HCT116 (cell line): Measurements from ENCODE around the gene ING4. TPM values are rescaled to one million over a fixed set of nuclear protein-coding genes. Genes with fewer than 3 reads are reported as not detected.

Experiments used
- ATAC-seq: fragments of 200-7000 bp; cut with Tn5 transposase; 2 replicates; pipeline ENCODE4 v1.9.1; 2020; ENCODE audit warnings: mild to moderate bottlenecking, moderate library complexity
- BruUV-seq: library from RNA; stranded (reverse); fragments of 400-500 nt; replicated peaks from 2 replicates; lab custom pipeline; 2021; lab: Mats Ljungman, UMichigan
- CTCF ChIA-PET: fragments of 300-600 bp; sonication (Branson Sonifier 250); formaldehyde crosslinking; loops from one replicate; lab custom pipeline; 2021; ENCODE audit warnings: antibody characterized with exemption; lab: Charles Lee
- POLR2A ChIA-PET: fragments of 300-600, 350-600 bp; sonication (Branson Sonifier 250); formaldehyde crosslinking; loops from one replicate; lab custom pipeline; 2021; ENCODE audit warnings: antibody characterized with exemption; lab: Charles Lee
- RAD21 ChIA-PET, 2 experiments: fragments of 300-600 bp; sonication (Branson Sonifier 250); formaldehyde crosslinking; loops; one replicate each; lab custom pipeline; 2023; ENCODE audit warnings: low total read pairs in 2 of 2; ENCODE audit not compliant: uncharacterized antibody in 2 of 2, unreplicated experiment in 2 of 2, low non-redundant PET in 1 of 2; lab: Charles Lee
- DNase-seq: peaks from one replicate; pipeline ENCODE4 v3.0.0-alpha.2; 2010; ENCODE audit warnings: low read depth, low spot score
- H2AFZ ChIP-seq: fragments of 200-600 bp; shearing (Covaris generic), sonication (generic); 2 replicates; pipeline ENCODE4 v1.6.1; 2017; ENCODE audit warnings: low read depth, mixed run types, mixed read lengths, antibody characterized with exemption, low read length; ENCODE audit not compliant: poor library complexity, severe bottlenecking
- H3K27ac ChIP-seq: 2 replicates; pipeline ENCODE4 v1.5.1; 2012; ENCODE audit warnings: low read depth, low read length
- H3K27me3 ChIP-seq: fragments of 200-600 bp; sonication (generic); 2 replicates; pipeline ENCODE4 v1.6.1; 2016; ENCODE audit warnings: mixed run types, low read length, mixed read lengths; ENCODE audit not compliant: insufficient read depth
- H3K36me3 ChIP-seq, 2 experiments: fragments of 200-500 bp in 1 of 2; fragments of 200-600 bp in 1 of 2; sonication (Bioruptor generic) in 1 of 2; sonication (generic) in 1 of 2; 2 replicates each; pipeline versions ENCODE4 v1.5.1 to v1.6.1; 2014 to 2016; ENCODE audit warnings: low read length in 2 of 2, inconsistent platforms in 1 of 2, mixed read lengths in 1 of 2, mixed run types in 1 of 2; ENCODE audit not compliant: insufficient read depth in 2 of 2, control insufficient read depth in 1 of 2
- H3K4me1 ChIP-seq, 2 experiments: fragments of 200-600 bp in 1 of 2; sonication (generic) in 1 of 2; 2 replicates each; pipeline versions ENCODE4 v1.5.1 to v1.6.1; 2012 to 2017; ENCODE audit warnings: low read length in 2 of 2, inconsistent platforms in 1 of 2, mild to moderate bottlenecking in 1 of 2, mixed read lengths in 1 of 2, mixed run types in 1 of 2, moderate library complexity in 1 of 2; ENCODE audit not compliant: insufficient read depth in 2 of 2, control insufficient read depth in 1 of 2
- H3K4me2 ChIP-seq: fragments of 200-600 bp; sonication (generic); 2 replicates; pipeline ENCODE4 v1.6.1; 2017; ENCODE audit warnings: mixed run types, low read length, mixed read lengths
- H3K4me3 ChIP-seq, 2 experiments: fragments of 200-600 bp in 1 of 2; sonication (generic) in 1 of 2; replicated peaks in 1 of 2; 2 replicates each; pipeline ENCODE4 v1.5.1; 2011 to 2016; ENCODE audit warnings: low read length in 2 of 2, control low read depth in 1 of 2, low read depth in 1 of 2, mild to moderate bottlenecking in 1 of 2, mixed read lengths in 1 of 2, mixed run types in 1 of 2
- H3K79me2 ChIP-seq: fragments of 200-600 bp; sonication (generic); 2 replicates; pipeline ENCODE4 v1.6.1; 2017; ENCODE audit warnings: mild to moderate bottlenecking, mixed run types, low read length, moderate library complexity, mixed read lengths; ENCODE audit not compliant: insufficient read depth
- H3K9ac ChIP-seq: fragments of 200-600 bp; sonication (generic); 2 replicates; pipeline ENCODE4 v1.6.1; 2016; ENCODE audit warnings: low read length, mixed read lengths
- H3K9me2 ChIP-seq: fragments of 200-600 bp; sonication (generic), shearing (Covaris generic); 2 replicates; pipeline ENCODE4 v1.6.1; 2017; ENCODE audit warnings: mixed run types, mild to moderate bottlenecking, moderate library complexity; ENCODE audit not compliant: insufficient read depth
- H3K9me3 ChIP-seq, 2 experiments: fragments of 200-500 bp in 1 of 2; fragments of 200-600 bp in 1 of 2; sonication (Bioruptor generic) in 1 of 2; sonication (generic) in 1 of 2; 2 replicates each; pipeline ENCODE4 v1.6.1; 2014 to 2017; ENCODE audit warnings: low read length in 2 of 2, mixed read lengths in 2 of 2, inconsistent platforms in 1 of 2, low read depth in 1 of 2, mild to moderate bottlenecking in 1 of 2, mixed run types in 1 of 2, moderate library complexity in 1 of 2; ENCODE audit not compliant: control insufficient read depth in 1 of 2, insufficient read depth in 1 of 2
- H4K20me1 ChIP-seq: fragments of 200-600 bp; sonication (generic), shearing (Covaris generic); 2 replicates; pipeline ENCODE4 v1.6.1; 2017; ENCODE audit warnings: mixed run types, mild to moderate bottlenecking, moderate library complexity; ENCODE audit not compliant: insufficient read depth
- CBX3 ChIP-seq: IDR thresholded peaks from 2 replicates; pipeline ENCODE4 v1.6.1; 2012; ENCODE audit warnings: low read depth
- CEBPB ChIP-seq: IDR thresholded peaks from 2 replicates; pipeline ENCODE4 v1.6.1; 2012; ENCODE audit warnings: low read depth
- EGR1 ChIP-seq: IDR thresholded peaks from 2 replicates; pipeline ENCODE4 v1.6.1; 2012; ENCODE audit warnings: low read depth
- ELF1 ChIP-seq: IDR thresholded peaks from 2 replicates; pipeline ENCODE4 v1.6.1; 2012; ENCODE audit warnings: low read depth, borderline replicate concordance
- EZH2 ChIP-seq: fragments of 200-600 bp; sonication (generic); IDR thresholded peaks from 2 replicates; pipeline ENCODE4 v1.6.1; 2017; ENCODE audit warnings: antibody characterized with exemption, mixed run types
- FOSL1 ChIP-seq: IDR thresholded peaks from 2 replicates; pipeline ENCODE4 v1.6.1; 2012; ENCODE audit warnings: low read depth
- JUND ChIP-seq: IDR thresholded peaks from 2 replicates; pipeline ENCODE4 v1.6.1; 2012
- POLR2A ChIP-seq: IDR thresholded peaks from 2 replicates; pipeline ENCODE4 v1.7.0; 2011; ENCODE audit warnings: borderline replicate concordance; ENCODE audit not compliant: insufficient read depth, insufficient read length; ENCODE audit errors: extremely low read depth
- POLR2AphosphoS5 ChIP-seq: IDR thresholded peaks from 2 replicates; pipeline ENCODE4 v1.6.1; 2011; ENCODE audit warnings: mild to moderate bottlenecking, low read depth, low read length, moderate library complexity
- SP1 ChIP-seq: IDR thresholded peaks from 2 replicates; pipeline ENCODE4 v1.6.1; 2012; ENCODE audit warnings: low read depth
- SRF ChIP-seq: IDR thresholded peaks from 2 replicates; pipeline ENCODE4 v1.6.1; 2012; ENCODE audit warnings: low read depth
- YY1 ChIP-seq: IDR thresholded peaks from 2 replicates; pipeline ENCODE4 v1.6.1; 2011; ENCODE audit warnings: low read length, low read depth, moderate library complexity, mild to moderate bottlenecking; ENCODE audit not compliant: insufficient replicate concordance; ENCODE audit errors: extremely low read depth
- ZFX ChIP-seq: fragments of 450-650 bp; IDR thresholded peaks from 2 replicates; pipeline ENCODE4 v1.6.1; 2017
- ZNF274 ChIP-seq: fragments of 200-500 bp; sonication (Bioruptor generic); IDR thresholded peaks from 2 replicates; pipeline ENCODE4 v1.6.1; 2014; ENCODE audit warnings: mild to moderate bottlenecking, low read depth, low read length, inconsistent platforms
- intact Hi-C: fragments of 100-400 bp; cut with micrococcal nuclease; formaldehyde crosslinking; loops from 2 replicates; pipeline ENCODE4 v1.10.0; 2022
- total RNA-seq: library from RNA; stranded (reverse); gene quantifications from one replicate; pipeline ENCODE4 v1.2.1, GENCODE V29; 2021; ENCODE audit not compliant: unreplicated experiment
- TF ChIP-seq, protein P1 (sequence below), 3 experiments: fragments of 200-600 bp in 1 of 3; sonication (generic) in 1 of 3; IDR thresholded peaks in 2 of 3; conservative IDR thresholded peaks in 1 of 3; 2 replicates each; pipeline ENCODE4 v1.5.1; 2012 to 2017; ENCODE audit warnings: low read depth in 2 of 3, low read length in 2 of 3, antibody characterized with exemption in 1 of 3, borderline replicate concordance in 1 of 3, control low read depth in 1 of 3, mild to moderate bottlenecking in 1 of 3, mixed read lengths in 1 of 3, mixed run types in 1 of 3, moderate library complexity in 1 of 3; ENCODE audit not compliant: insufficient read depth in 1 of 3
- TF ChIP-seq, protein P2 (sequence below): IDR thresholded peaks from 2 replicates; pipeline ENCODE4 v1.6.1; 2012

The ING4 gene
- total RNA-seq, 1 experiment from 2014 or later = 17.9 TPM

GRCh38 chr12:6653342-6653741 lies 9.6 kb downstream of the ING4 start:
- DNase-seq (no peak), ATAC-seq (no peak)
- H3K79me2 ChIP-seq = no peaks in the 10 kb centered on the region
- H3K27me3 ChIP-seq = no peaks in the 10 kb centered on the region
- H3K9ac ChIP-seq = no peak overlapping the region
- no peaks in the 10 kb centered on the region for H4K20me1 ChIP-seq
- H3K36me3 ChIP-seq = peaks cover 9 to 10% of the 10 kb centered on the region in 2 experiments; a peak in 2 of 4 replicates
- no peak overlapping the region for H3K27ac ChIP-seq
- H3K4me1 ChIP-seq = no peaks in the 10 kb centered on the region
- no peaks in the 10 kb centered on the region for H3K9me2 ChIP-seq
- no peak overlapping the region for H3K4me3 ChIP-seq
- H3K9me3 ChIP-seq = no peaks in the 10 kb centered on the region
- no peak overlapping the region for H3K4me2 ChIP-seq
- intact Hi-C loops = no loop called here
- H2AFZ ChIP-seq = no peak overlapping the region
- ChIA-PET CTCF (no interaction called here), POLR2A (no interaction called here), RAD21 (no interaction called here)
- TF ChIP-seq FOSL1 (no peak), SP1 (no peak), ZFX (no peak), EZH2 (no peak), POLR2A (no peak), EGR1 (no peak), JUND (no peak), POLR2AphosphoS5 (no peak), SRF (no peak), ZNF274 (no peak)
- TF ChIP-seq, protein P1, sequence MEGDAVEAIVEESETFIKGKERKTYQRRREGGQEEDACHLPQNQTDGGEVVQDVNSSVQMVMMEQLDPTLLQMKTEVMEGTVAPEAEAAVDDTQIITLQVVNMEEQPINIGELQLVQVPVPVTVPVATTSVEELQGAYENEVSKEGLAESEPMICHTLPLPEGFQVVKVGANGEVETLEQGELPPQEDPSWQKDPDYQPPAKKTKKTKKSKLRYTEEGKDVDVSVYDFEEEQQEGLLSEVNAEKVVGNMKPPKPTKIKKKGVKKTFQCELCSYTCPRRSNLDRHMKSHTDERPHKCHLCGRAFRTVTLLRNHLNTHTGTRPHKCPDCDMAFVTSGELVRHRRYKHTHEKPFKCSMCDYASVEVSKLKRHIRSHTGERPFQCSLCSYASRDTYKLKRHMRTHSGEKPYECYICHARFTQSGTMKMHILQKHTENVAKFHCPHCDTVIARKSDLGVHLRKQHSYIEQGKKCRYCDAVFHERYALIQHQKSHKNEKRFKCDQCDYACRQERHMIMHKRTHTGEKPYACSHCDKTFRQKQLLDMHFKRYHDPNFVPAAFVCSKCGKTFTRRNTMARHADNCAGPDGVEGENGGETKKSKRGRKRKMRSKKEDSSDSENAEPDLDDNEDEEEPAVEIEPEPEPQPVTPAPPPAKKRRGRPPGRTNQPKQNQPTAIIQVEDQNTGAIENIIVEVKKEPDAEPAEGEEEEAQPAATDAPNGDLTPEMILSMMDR (IDR thresholded peaks at IDR 0.05 in 2 of 3, conservative IDR thresholded peaks at IDR 0.05 in 1 of 3; ENCODE audit: borderline replicate concordance in 1 of 3, insufficient read depth in 1 of 3, low read depth in 2 of 3, low read length in 2 of 3) = no peak
- no TSS peak for BruUV-seq

DNA sequence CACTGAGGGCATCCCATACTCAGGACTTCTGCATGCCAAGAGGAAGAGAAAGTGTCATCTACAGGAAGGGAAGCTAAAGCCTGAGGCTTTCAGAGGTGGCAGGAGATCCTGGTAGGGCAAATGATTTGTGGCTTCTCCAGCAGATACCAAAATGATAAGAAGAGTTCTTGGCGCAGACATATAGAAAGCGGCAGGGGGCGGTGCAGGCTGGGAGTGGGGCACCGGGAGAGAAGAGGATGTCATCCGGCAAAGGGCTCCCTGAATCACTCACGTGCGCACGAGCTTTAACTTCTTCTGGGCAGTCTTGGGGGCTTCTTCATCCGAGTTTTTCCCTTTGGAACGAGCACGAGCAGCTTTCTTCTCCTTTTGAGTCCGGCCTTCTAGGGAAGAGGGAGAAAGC lies 10.5 kb downstream of the ING4 start:
- H3K79me2 ChIP-seq = no peaks in the 10 kb centered on the region
- no peak overlapping the region for H3K27ac ChIP-seq
- H3K4me1 ChIP-seq = no peaks in the 10 kb centered on the region
- no peaks in the 10 kb centered on the region for H3K9me2 ChIP-seq
- H4K20me1 ChIP-seq = no peaks in the 10 kb centered on the region
- peaks cover 9 to 10% of the 10 kb centered on the region in 2 experiments; a peak in 2 of 4 replicates for H3K36me3 ChIP-seq
- RAD21 ChIA-PET = no interaction called here
- no TSS peak for BruUV-seq
- no peak overlapping the region for H3K9ac ChIP-seq
- DNase-seq = no peak
- CTCF ChIA-PET = no interaction called here
- TF ChIP-seq POLR2A (no peak), CEBPB (no peak), CBX3 (no peak), YY1 (no peak), SP1 (no peak), ZFX (no peak), ELF1 (no peak)
- TF ChIP-seq, protein P2, sequence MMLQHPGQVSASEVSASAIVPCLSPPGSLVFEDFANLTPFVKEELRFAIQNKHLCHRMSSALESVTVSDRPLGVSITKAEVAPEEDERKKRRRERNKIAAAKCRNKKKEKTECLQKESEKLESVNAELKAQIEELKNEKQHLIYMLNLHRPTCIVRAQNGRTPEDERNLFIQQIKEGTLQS = no peak
- ATAC-seq = no peak
- no peak overlapping the region for H3K4me2 ChIP-seq
- H3K4me3 ChIP-seq = no peak overlapping the region
- intact Hi-C loops = no loop called here
- POLR2A ChIA-PET = no interaction called here
- no peaks in the 10 kb centered on the region for H3K9me3 ChIP-seq
- no peak overlapping the region for H2AFZ ChIP-seq
- H3K27me3 ChIP-seq = no peaks in the 10 kb centered on the region
